Measurements from ENCODE around the gene ZNF439. TPM values are rescaled to one million over a fixed set of nuclear protein-coding genes. Genes with fewer than 3 reads are reported as not detected.

The ZNF439 gene
- total RNA-seq, 1 experiment from 2014 or later = 3.3 TPM

GRCh38 chr19:11872624-11873023 lies 24.1 kb downstream of the ZNF439 start:
- DNase-seq = no peak
- Histone ChIP-seq H3K23me2 (ENCODE audit: insufficient read length, low read depth, low read length, poor library complexity, severe bottlenecking) (no peaks in the 10 kb centered on the region), H3K56ac (ENCODE audit: insufficient read length, low read depth, low read length) (no peak overlapping the region), H4K8ac (replicated peaks; ENCODE audit: insufficient read length, low read depth, low read length) (no peak overlapping the region), H3K79me2 (ENCODE audit: insufficient read depth, low read length) (no peaks in the 10 kb centered on the region), H4K20me1 (ENCODE audit: control insufficient read depth, insufficient read depth, insufficient read length) (no peaks in the 10 kb centered on the region), H3T11ph (ENCODE audit: low read length) (no peak overlapping the region), H3K14ac (ENCODE audit: insufficient read depth, low read length) (no peak overlapping the region), H3K9me3 (ENCODE audit: control insufficient read depth, low read depth, low read length) (peaks cover 36% of the 10 kb centered on the region), H2BK12ac (ENCODE audit: insufficient read length, low read depth, low read length) (no peak overlapping the region), H4K5ac (ENCODE audit: insufficient read length, low read depth, low read length) (no peak overlapping the region), H3K27ac (ENCODE audit: insufficient read length, low read depth, low read length) (no peak overlapping the region), H2AFZ (ENCODE audit: low read length) (no peak overlapping the region), H4K91ac (ENCODE audit: insufficient read length, low read depth, low read length) (no peak overlapping the region), H3K9ac (ENCODE audit: extremely low read depth, insufficient read length, low read length) (no peak overlapping the region), H3K23ac (ENCODE audit: insufficient read length, low read depth, low read length) (no peak overlapping the region), H2BK120ac (ENCODE audit: low read depth, low read length, poor library complexity, severe bottlenecking) (no peak overlapping the region), H3K4me1 (ENCODE audit: insufficient read depth, low read length) (no peaks in the 10 kb centered on the region), H2BK15ac (ENCODE audit: low read depth, low read length) (no peak overlapping the region), H2BK5ac (ENCODE audit: insufficient read length, low read length) (no peak overlapping the region), H2BK20ac (ENCODE audit: low read depth, low read length, poor library complexity, severe bottlenecking) (no peak overlapping the region), H3K79me1 (ENCODE audit: insufficient read depth, low read depth, low read length, poor library complexity, severe bottlenecking) (no peaks in the 10 kb centered on the region), H3K27me3 (ENCODE audit: insufficient read depth, low read length) (no peaks in the 10 kb centered on the region), H3K4ac (ENCODE audit: low read depth, low read length) (no peak overlapping the region), H3K4me2 (ENCODE audit: insufficient read depth, insufficient read length, low read length) (no peak overlapping the region), H3K18ac (ENCODE audit: insufficient read length, low read depth, low read length) (no peak overlapping the region), H2AK5ac (ENCODE audit: insufficient read length, low read length) (no peak overlapping the region)
- peaks cover 9% of the 10 kb centered on the region for H3K27me3 Mint-ChIP-seq (ENCODE audit: low read depth)
- no CpG with 5 or more reads among the region's 9 CpGs for WGBS (ENCODE audit: extremely low coverage, insufficient read length, low lambda C conversion rate)
- no peaks in the 10 kb centered on the region for H3K4me1 Mint-ChIP-seq
- TF ChIP-seq CTCF (conservative IDR thresholded peaks at IDR 0.05) = no peak
- no peak overlapping the region for H3K4me3 Mint-ChIP-seq
- peaks cover 52 to 61% of the 10 kb centered on the region in 2 experiments for H3K9me3 Mint-ChIP-seq
- H3K27ac Mint-ChIP-seq = no peak overlapping the region
- peaks cover 1 to 21% (median 13%) of the 10 kb centered on the region in 3 experiments; a peak in 5 of 7 replicates for H3K36me3 Mint-ChIP-seq (ENCODE audit: insufficient read depth in 1 of 3, low read depth in 3 of 3)
